Measurements from ENCODE around the gene CFAP99. TPM values are rescaled to one million over a fixed set of nuclear protein-coding genes. Genes with fewer than 3 reads are reported as not detected.

CFAP99 gene
- total RNA-seq, 1 donor from 2014 or later, result not detected

- Mint-ChIP-seq H3K36me3 (ENCODE audit: low read depth) (no peaks in the 10 kb centered on the region), H3K27me3 (ENCODE audit: low read depth) (no peaks in the 10 kb centered on the region), H3K27ac (no peak overlapping the region), H3K9me3 (no peaks in the 10 kb centered on the region), H3K4me1 (ENCODE audit: low read depth) (peaks cover 2% of the 10 kb centered on the region), H3K4me3 (ENCODE audit: low read depth) (no peak overlapping the region)
- intact Hi-C loops (cut with micrococcal nuclease), result no loop called here
- DNase-seq (ENCODE audit: low spot score), result no peak
Observed at GRCh38 chr4:2442175-2442993, 23.6 kb downstream of the CFAP99 start.

GRCh38 chr4:2443061-2443730 lies 24.4 kb downstream of the CFAP99 start:
- H3K27me3 Mint-ChIP-seq (ENCODE audit: low read depth), result no peaks in the 10 kb centered on the region
- H3K27ac Mint-ChIP-seq, result no peak overlapping the region
- peaks cover 2% of the 10 kb centered on the region for H3K4me1 Mint-ChIP-seq (ENCODE audit: low read depth)
- H3K36me3 Mint-ChIP-seq (ENCODE audit: low read depth), result no peaks in the 10 kb centered on the region
- no peaks in the 10 kb centered on the region for H3K9me3 Mint-ChIP-seq
- intact Hi-C loops (cut with micrococcal nuclease), result no loop called here
- no peak for DNase-seq (ENCODE audit: low spot score)
- H3K4me3 Mint-ChIP-seq (ENCODE audit: low read depth), result no peak overlapping the region

- no peak overlapping the region for H3K4me3 Mint-ChIP-seq (ENCODE audit: low read depth)
- H3K27ac Mint-ChIP-seq, result no peak overlapping the region
- intact Hi-C loops (cut with micrococcal nuclease), result no loop called here
- H3K4me1 Mint-ChIP-seq (ENCODE audit: low read depth), result peaks cover 2% of the 10 kb centered on the region
- H3K36me3 Mint-ChIP-seq (ENCODE audit: low read depth), result no peaks in the 10 kb centered on the region
- no peaks in the 10 kb centered on the region for H3K27me3 Mint-ChIP-seq (ENCODE audit: low read depth)
- DNase-seq (ENCODE audit: low spot score), result no peak
- no peaks in the 10 kb centered on the region for H3K9me3 Mint-ChIP-seq
Observed at GRCh38 chr4:2443956-2444740, 25.4 kb downstream of the CFAP99 start.

GRCh38 chr4:2445130-2445529 lies 26.4 kb downstream of the CFAP99 start:
- Mint-ChIP-seq H3K9me3 (no peaks in the 10 kb centered on the region), H3K4me1 (ENCODE audit: low read depth) (peaks cover 2% of the 10 kb centered on the region), H3K4me3 (ENCODE audit: low read depth) (no peak overlapping the region), H3K27me3 (ENCODE audit: low read depth) (no peaks in the 10 kb centered on the region), H3K36me3 (ENCODE audit: low read depth) (no peaks in the 10 kb centered on the region), H3K27ac (no peak overlapping the region)
- intact Hi-C loops (cut with micrococcal nuclease), result no loop called here
- DNase-seq (ENCODE audit: low spot score), result no peak

GRCh38 chr4:2445571-2445970 lies 26.8 kb downstream of the CFAP99 start:
- no peak overlapping the region for H3K4me3 Mint-ChIP-seq (ENCODE audit: low read depth)
- no peaks in the 10 kb centered on the region for H3K27me3 Mint-ChIP-seq (ENCODE audit: low read depth)
- peaks cover 2% of the 10 kb centered on the region for H3K4me1 Mint-ChIP-seq (ENCODE audit: low read depth)
- intact Hi-C loops (cut with micrococcal nuclease), result no loop called here
- no peaks in the 10 kb centered on the region for H3K36me3 Mint-ChIP-seq (ENCODE audit: low read depth)
- H3K27ac Mint-ChIP-seq, result no peak overlapping the region
- no peak for DNase-seq (ENCODE audit: low spot score)
- no peaks in the 10 kb centered on the region for H3K9me3 Mint-ChIP-seq

- Mint-ChIP-seq H3K27me3 (ENCODE audit: low read depth) (no peaks in the 10 kb centered on the region), H3K4me1 (ENCODE audit: low read depth) (no peaks in the 10 kb centered on the region), H3K9me3 (no peaks in the 10 kb centered on the region), H3K27ac (no peak overlapping the region), H3K36me3 (ENCODE audit: low read depth) (no peaks in the 10 kb centered on the region), H3K4me3 (ENCODE audit: low read depth) (no peak overlapping the region)
- DNase-seq (ENCODE audit: low spot score), result no peak
- intact Hi-C loops (cut with micrococcal nuclease), result no loop called here
Observed at GRCh38 chr4:2446656-2447564, 28.2 kb downstream of the CFAP99 start.

GRCh38 chr4:2448589-2448988 lies 29.8 kb downstream of the CFAP99 start:
- intact Hi-C loops (cut with micrococcal nuclease), result no loop called here
- H3K4me3 Mint-ChIP-seq (ENCODE audit: low read depth), result no peak overlapping the region

GRCh38 chr4:2449051-2449450 lies 30.3 kb downstream of the CFAP99 start:
- no peak for DNase-seq (ENCODE audit: low spot score)
- Mint-ChIP-seq H3K4me3 (ENCODE audit: low read depth) (no peak overlapping the region), H3K4me1 (ENCODE audit: low read depth) (no peaks in the 10 kb centered on the region), H3K9me3 (no peaks in the 10 kb centered on the region), H3K27me3 (ENCODE audit: low read depth) (no peaks in the 10 kb centered on the region), H3K36me3 (ENCODE audit: low read depth) (no peaks in the 10 kb centered on the region), H3K27ac (no peak overlapping the region)
- intact Hi-C loops (cut with micrococcal nuclease), result no loop called here

More at GRCh38 chr4:2448589-2448988, 29.8 kb downstream of the CFAP99 start:
- Mint-ChIP-seq H3K9me3 (no peaks in the 10 kb centered on the region), H3K27me3 (ENCODE audit: low read depth) (no peaks in the 10 kb centered on the region), H3K27ac (no peak overlapping the region), H3K36me3 (ENCODE audit: low read depth) (no peaks in the 10 kb centered on the region), H3K4me1 (ENCODE audit: low read depth) (no peaks in the 10 kb centered on the region)
- DNase-seq (ENCODE audit: low spot score), result no peak

- Mint-ChIP-seq H3K9me3 (no peaks in the 10 kb centered on the region), H3K27ac (no peak overlapping the region), H3K36me3 (ENCODE audit: low read depth) (no peaks in the 10 kb centered on the region), H3K27me3 (ENCODE audit: low read depth) (no peaks in the 10 kb centered on the region), H3K4me1 (ENCODE audit: low read depth) (no peaks in the 10 kb centered on the region), H3K4me3 (ENCODE audit: low read depth) (no peak overlapping the region)
- intact Hi-C loops (cut with micrococcal nuclease), result no loop called here
- DNase-seq (ENCODE audit: low spot score), result no peak
Observed at GRCh38 chr4:2449511-2450392, 31.0 kb downstream of the CFAP99 start.

- H3K27ac Mint-ChIP-seq, result no peak overlapping the region
- intact Hi-C loops (cut with micrococcal nuclease), result no loop called here
Observed at GRCh38 chr4:2450394-2451035, 31.8 kb downstream of the CFAP99 start.

GRCh38 chr4:2451036-2451520 lies 32.3 kb downstream of the CFAP99 start:
- Mint-ChIP-seq H3K4me1 (ENCODE audit: low read depth) (no peaks in the 10 kb centered on the region), H3K27me3 (ENCODE audit: low read depth) (no peaks in the 10 kb centered on the region), H3K27ac (no peak overlapping the region), H3K9me3 (no peaks in the 10 kb centered on the region), H3K4me3 (ENCODE audit: low read depth) (no peak overlapping the region), H3K36me3 (ENCODE audit: low read depth) (no peaks in the 10 kb centered on the region)
- intact Hi-C loops (cut with micrococcal nuclease), result no loop called here
- no peak for DNase-seq (ENCODE audit: low spot score)

More at GRCh38 chr4:2450394-2451035, 31.8 kb downstream of the CFAP99 start:
- no peaks in the 10 kb centered on the region for H3K9me3 Mint-ChIP-seq
- no peak for DNase-seq (ENCODE audit: low spot score)
- no peaks in the 10 kb centered on the region for H3K27me3 Mint-ChIP-seq (ENCODE audit: low read depth)
- no peaks in the 10 kb centered on the region for H3K4me1 Mint-ChIP-seq (ENCODE audit: low read depth)
- no peak overlapping the region for H3K4me3 Mint-ChIP-seq (ENCODE audit: low read depth)
- H3K36me3 Mint-ChIP-seq (ENCODE audit: low read depth), result no peaks in the 10 kb centered on the region

Data from activated T-helper 2 cell treated with anti-CD3 and anti-CD28 coated beads, Interferon-gamma antibody, Interleukin-2, Interleukin-4, amounts not matched to agents 10 μg/mL and 5 μg/mL and 100 μg/mL, durations not matched to agents 14 hours and 24 hours and 36 hours (primary cell).